IMR-90 (cell line): ENCODE data around the gene TBX10. TPM values are rescaled to one million over a fixed set of nuclear protein-coding genes. Genes with fewer than 3 reads are reported as not detected.

Experiments
- ATAC-seq: fragments of 200-7000 bp; cut with Tn5 transposase; 2 replicates; pipeline ENCODE4 v1.9.1; 2020; ENCODE audit warnings: low read depth, mild to moderate bottlenecking, moderate library complexity
- BruUV-seq: library from RNA; stranded (reverse); fragments of 400-500 nt; replicated peaks from 2 replicates; lab custom pipeline; 2021; lab: Mats Ljungman, UMichigan
- CTCF ChIA-PET: fragments of 300-600 bp; formaldehyde crosslinking; extraction: SDS; loops from one replicate; lab custom pipeline; 2021; ENCODE audit warnings: antibody characterized with exemption; lab: Yijun Ruan, JAX
- POLR2A ChIA-PET: fragments of 300-600 bp; sonication (Branson Sonifier 250); formaldehyde crosslinking; loops from one replicate; lab custom pipeline; 2022; ENCODE audit warnings: antibody characterized with exemption; ENCODE audit not compliant: unreplicated experiment; lab: Charles Lee
- DNase-seq: peaks from one replicate; pipeline ENCODE4 v3.0.0; 2013
- H2AFZ ChIP-seq: replicated peaks from 2 replicates; pipeline ENCODE3; 2013; ENCODE audit warnings: low read length, mild to moderate bottlenecking; ENCODE audit not compliant: poor library complexity
- H2AK5ac ChIP-seq: 2 replicates; pipeline ENCODE4 v1.6.1; 2013; ENCODE audit warnings: low read depth, low read length, inconsistent platforms
- H2AK9ac ChIP-seq: replicated peaks from 2 replicates; pipeline ENCODE3; 2013; ENCODE audit warnings: mild to moderate bottlenecking, low read depth, low read length, moderate library complexity; ENCODE audit not compliant: poor library complexity
- H2BK120ac ChIP-seq: 2 replicates; pipeline ENCODE4 v1.6.1; 2013; ENCODE audit warnings: low read depth, low read length, inconsistent platforms
- H2BK15ac ChIP-seq: 3 replicates; pipeline ENCODE4 v1.6.1; 2013; ENCODE audit warnings: low read depth, low read length, inconsistent platforms
- H2BK20ac ChIP-seq: 2 replicates; pipeline ENCODE4 v1.6.1; 2013; ENCODE audit warnings: low read depth, mild to moderate bottlenecking, inconsistent platforms, low read length, moderate library complexity
- H2BK5ac ChIP-seq: 2 replicates; pipeline ENCODE4 v1.6.1; 2013; ENCODE audit warnings: mild to moderate bottlenecking, low read depth, low read length, inconsistent platforms; ENCODE audit not compliant: poor library complexity, severe bottlenecking
- H3K14ac ChIP-seq: replicated peaks from 2 replicates; pipeline ENCODE4 v1.6.1; 2013; ENCODE audit warnings: low read depth, low read length, inconsistent platforms
- H3K18ac ChIP-seq: 2 replicates; pipeline ENCODE4 v1.6.1; 2013; ENCODE audit warnings: low read depth, low read length, control low read depth
- H3K23ac ChIP-seq: 2 replicates; pipeline ENCODE4 v1.6.1; 2013; ENCODE audit warnings: low read depth, low read length, inconsistent platforms
- H3K27ac ChIP-seq: 2 replicates; pipeline ENCODE4 v1.5.1; 2013; ENCODE audit warnings: mild to moderate bottlenecking, control low read depth, low read length; ENCODE audit not compliant: insufficient read depth
- H3K27me3 ChIP-seq: 2 replicates; pipeline ENCODE4 v1.6.1; 2013; ENCODE audit warnings: low read length; ENCODE audit not compliant: control insufficient read depth, insufficient read depth
- H3K36me3 ChIP-seq: 2 replicates; pipeline ENCODE4 v1.6.1; 2013; ENCODE audit warnings: low read length, mixed read lengths; ENCODE audit not compliant: control insufficient read depth, insufficient read depth
- H3K4ac ChIP-seq: 2 replicates; pipeline ENCODE4 v1.6.1; 2013; ENCODE audit warnings: low read depth, low read length, inconsistent platforms
- H3K4me1 ChIP-seq: 2 replicates; pipeline ENCODE4 v1.6.1; 2013; ENCODE audit warnings: low read length, mixed read lengths; ENCODE audit not compliant: control insufficient read depth, insufficient read depth
- H3K4me2 ChIP-seq: 2 replicates; pipeline ENCODE4 v1.6.1; 2013; ENCODE audit warnings: low read depth, mild to moderate bottlenecking, control low read depth, low read length, moderate library complexity
- H3K4me3 ChIP-seq: 2 replicates; pipeline ENCODE4 v1.5.1; 2013; ENCODE audit warnings: low read depth, mild to moderate bottlenecking, control low read depth, low read length, moderate library complexity; ENCODE audit not compliant: insufficient read depth
- H3K56ac ChIP-seq: 2 replicates; pipeline ENCODE4 v1.6.1; 2013; ENCODE audit warnings: low read length, inconsistent platforms; ENCODE audit not compliant: insufficient read depth; ENCODE audit errors: extremely low read depth
- H3K79me1 ChIP-seq, 2 experiments: 2 replicates each; pipeline ENCODE4 v1.6.1; 2013; ENCODE audit warnings: low read length in 2 of 2, inconsistent platforms in 1 of 2, low read depth in 1 of 2
- H3K9ac ChIP-seq: 2 replicates; pipeline ENCODE4 v1.6.1; 2013; ENCODE audit warnings: low read depth, low read length, control low read depth
- H3K9me1 ChIP-seq: 2 replicates; pipeline ENCODE4 v1.6.1; 2013; ENCODE audit warnings: low read length, inconsistent platforms; ENCODE audit not compliant: insufficient read depth
- H3K9me3 ChIP-seq: 2 replicates; pipeline ENCODE4 v1.6.1; 2013; ENCODE audit warnings: low read length; ENCODE audit not compliant: control insufficient read depth, insufficient read depth
- H4K20me1 ChIP-seq: 2 replicates; pipeline ENCODE4 v1.6.1; 2013; ENCODE audit warnings: low read length, inconsistent platforms; ENCODE audit not compliant: insufficient read depth
- H4K5ac ChIP-seq: 2 replicates; pipeline ENCODE4 v1.6.1; 2013; ENCODE audit warnings: mild to moderate bottlenecking, low read depth, low read length, control low read depth
- H4K8ac ChIP-seq, 2 experiments: 2 replicates each; pipeline ENCODE4 v1.6.1; 2013; ENCODE audit warnings: low read depth in 2 of 2, low read length in 2 of 2, control low read depth in 1 of 2, inconsistent platforms in 1 of 2
- H4K91ac ChIP-seq: 2 replicates; pipeline ENCODE4 v1.6.1; 2013; ENCODE audit warnings: low read depth, low read length, inconsistent platforms; ENCODE audit not compliant: insufficient read depth
- BHLHE40 ChIP-seq: fragments of 150-350 bp; IDR thresholded peaks from 2 replicates; pipeline ENCODE4 v1.6.1; 2016; ENCODE audit warnings: mild to moderate bottlenecking, low read depth, low read length
- CEBPB ChIP-seq: IDR thresholded peaks from 2 replicates; pipeline ENCODE4 v1.6.1; 2012; ENCODE audit warnings: low read depth, low read length, improper control_type of control experiment
- CHD1 ChIP-seq: IDR thresholded peaks from 2 replicates; pipeline ENCODE4 v1.6.1; 2012; ENCODE audit warnings: low read depth, low read length, improper control_type of control experiment
- FOS ChIP-seq: fragments of 150-350 bp; IDR thresholded peaks from 2 replicates; pipeline ENCODE4 v1.6.1; 2016; ENCODE audit warnings: low read depth, low read length
- POLR2A ChIP-seq: IDR thresholded peaks from 2 replicates; pipeline ENCODE4 v1.6.1; 2012; ENCODE audit warnings: mild to moderate bottlenecking, low read depth, low read length
- RCOR1 ChIP-seq: IDR thresholded peaks from 2 replicates; pipeline ENCODE4 v1.6.1; 2012; ENCODE audit warnings: mild to moderate bottlenecking, low read length, improper control_type of control experiment; ENCODE audit not compliant: insufficient replicate concordance
- WGBS, 2 experiments: methylation state at CpG; one replicate each; pipeline versions ENCODE4 v1.1.5 to v1.1.7; 2013; ENCODE audit warnings: missing lambda C conversion rate in 2 of 2; ENCODE audit not compliant: insufficient read length in 1 of 2; ENCODE audit errors: extremely low coverage in 2 of 2; 5-methylcytosine and 5-hydroxymethylcytosine counted together
- dilution Hi-C: fragments of 300-500 bp; cut with HindIII; formaldehyde crosslinking; loops from one replicate; pipeline ENCODE4 v1.14.3; 2018; ENCODE audit warnings: low sequenced_read_pairs; ENCODE audit not compliant: unreplicated experiment
- in situ Hi-C: fragments of 300-500 bp; cut with MboI; formaldehyde crosslinking; loops from 3 replicates; pipeline ENCODE4 v1.14.3; 2019; ENCODE audit warnings: low sequenced_read_pairs, inconsistent platforms, mixed read lengths
- intact Hi-C: fragments of 100-400 bp; cut with micrococcal nuclease; formaldehyde crosslinking; loops from 2 replicates; pipeline ENCODE4 v1.10.0; 2022
- polyA plus RNA-seq, 3 experiments: library from polyadenylated mRNA; depleted of rRNA; stranded (reverse); fragments of >200 nt; gene quantifications; 2 replicates each; pipeline ENCODE4 v1.2.3, GENCODE V29; 2012; ENCODE audit warnings: low replicate concordance in 1 of 3
- total RNA-seq: library from RNA; depleted of rRNA; stranded (reverse); fragments of >200 nt; gene quantifications from 2 replicates; pipeline ENCODE4 v1.2.3, GENCODE V29; 2012

Gene TBX10
- total and polyA plus RNA-seq, 2 of the 4 experiments (the other 2 are of a cell fraction) = not detected

GRCh38 chr11:67664696-67665540, 25.4 kb upstream of the TBX10 start:
- H3K56ac ChIP-seq = no peak overlapping the region
- dilution Hi-C loops (no loop called here), intact Hi-C loops (no loop called here), in situ Hi-C loops (no loop called here)
- H4K5ac ChIP-seq = no peak overlapping the region
- H3K9me3 ChIP-seq = no peaks in the 10 kb centered on the region
- peaks cover 14% of the 10 kb centered on the region for H3K27me3 ChIP-seq
- ChIA-PET CTCF (no interaction called here), POLR2A (no interaction called here)
- no peak overlapping the region for H3K9ac ChIP-seq
- H2BK120ac ChIP-seq = no peak overlapping the region
- H3K9me1 ChIP-seq = no peaks in the 10 kb centered on the region
- H2AK9ac ChIP-seq = no peak overlapping the region
- H2BK20ac ChIP-seq = no peak overlapping the region
- no peak for ATAC-seq
- no peak overlapping the region for H3K27ac ChIP-seq
- H3K4me1 ChIP-seq = no peaks in the 10 kb centered on the region
- no peak overlapping the region for H4K8ac ChIP-seq
- no peak overlapping the region for H3K4ac ChIP-seq
- no peak overlapping the region for H2BK5ac ChIP-seq
- no peak overlapping the region for H3K23ac ChIP-seq
- TF ChIP-seq RCOR1 (no peak), BHLHE40 (no peak), POLR2A (no peak), CEBPB (no peak), CHD1 (no peak), FOS (no peak)
- no TSS peak for BruUV-seq
- H3K4me3 ChIP-seq = no peak overlapping the region
- DNase-seq = no peak
- no peak overlapping the region for H2BK15ac ChIP-seq
- H2AK5ac ChIP-seq = no peak overlapping the region
- no peak overlapping the region for H4K91ac ChIP-seq
- no peak overlapping the region for H3K18ac ChIP-seq
- H3K36me3 ChIP-seq = no peaks in the 10 kb centered on the region
- H3K14ac ChIP-seq = no peak overlapping the region
- H2AFZ ChIP-seq = no peak overlapping the region
- no peak overlapping the region for H3K4me2 ChIP-seq
- 81% methylated on average over 23 of the region's 33 CpGs; no CpG with 5 or more reads in 1 of the 2 experiments for WGBS, 2 experiments
- no peaks in the 10 kb centered on the region for H4K20me1 ChIP-seq
- no peaks in the 10 kb centered on the region for H3K79me1 ChIP-seq
